ENCODE results near the gene CD4. TPM values are rescaled to one million over a fixed set of nuclear protein-coding genes. Genes with fewer than 3 reads are reported as not detected.

Gene CD4
- total RNA-seq, 4 donors from 2014 or later: 6.6 to 16.2 (median 10.1) TPM

DNA sequence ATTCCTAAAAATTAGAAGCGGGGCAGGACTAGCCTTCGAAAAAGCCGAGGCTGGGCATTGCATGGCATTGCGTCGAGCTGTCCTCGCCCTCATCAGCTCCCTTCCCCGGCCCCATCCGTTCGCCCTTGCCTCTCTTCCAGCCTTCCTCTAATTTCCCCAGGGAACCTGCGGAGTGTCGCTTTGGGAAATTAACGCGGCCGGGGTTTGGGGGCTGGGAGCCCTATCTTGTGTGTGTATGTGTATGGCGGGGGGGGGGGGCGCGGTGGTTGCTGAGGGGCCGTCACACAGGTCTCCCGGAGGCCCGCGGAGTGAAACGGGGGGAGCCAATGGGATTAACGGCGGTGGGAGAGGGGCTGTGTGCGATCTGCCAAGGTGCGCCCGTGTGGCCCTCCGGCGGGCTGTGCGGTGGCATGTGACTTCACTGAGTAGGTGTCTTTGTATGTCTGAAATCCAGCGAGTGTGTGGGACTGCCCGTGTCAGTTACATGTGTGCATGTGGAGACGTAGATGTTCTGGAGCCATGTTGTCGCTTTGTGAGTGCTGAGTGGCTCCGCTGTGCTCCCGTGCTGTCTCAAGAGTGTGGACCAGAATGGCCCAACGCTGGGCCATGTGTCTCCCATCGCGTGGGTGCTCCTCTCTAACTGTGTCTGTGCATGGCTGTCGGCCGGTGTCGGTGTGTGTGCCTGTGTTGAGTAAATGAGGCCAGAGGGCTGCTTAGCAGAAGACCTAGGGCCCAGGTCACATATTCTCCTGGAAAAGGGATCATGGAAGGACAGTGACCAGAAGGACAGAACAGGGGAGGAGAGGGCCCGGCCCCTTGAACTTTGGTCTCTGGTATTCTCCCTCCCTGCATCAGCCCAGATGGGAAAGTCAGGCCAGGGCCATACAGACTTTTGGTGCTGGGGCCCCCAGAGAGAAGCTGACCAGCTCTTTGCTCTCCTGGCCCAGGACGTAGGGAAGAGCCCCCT lies 21.7 kb upstream of the CD4 start:
- DNase-seq (ENCODE audit: extremely low spot score): no peak
- H3K4me3 ChIP-seq: peak overlapping the region; percentile 63 to 93 (median 78)
- 4% methylated on average over 35 of the region's 44 CpGs for WGBS
- intact Hi-C loops (cut with DNase I): no loop called here
- H3K4me1 ChIP-seq: peaks cover 57 to 86% (median 84%) of the 10 kb centered on the region in 4 donors
- H3K27me3 ChIP-seq: no peaks in the 10 kb centered on the region
- peaks cover 12 to 25% (median 21%) of the 10 kb centered on the region in 4 donors for H3K36me3 ChIP-seq
- TF ChIP-seq POLR2A (IDR thresholded peaks at IDR 0.05; ENCODE audit: low read depth) (no peak), EP300 (IDR thresholded peaks at IDR 0.05) (no peak), POLR2AphosphoS5 (IDR thresholded peaks at IDR 0.05) (peak in 1 of 2 donors; percentile 28)
- TF ChIP-seq, protein P1, sequence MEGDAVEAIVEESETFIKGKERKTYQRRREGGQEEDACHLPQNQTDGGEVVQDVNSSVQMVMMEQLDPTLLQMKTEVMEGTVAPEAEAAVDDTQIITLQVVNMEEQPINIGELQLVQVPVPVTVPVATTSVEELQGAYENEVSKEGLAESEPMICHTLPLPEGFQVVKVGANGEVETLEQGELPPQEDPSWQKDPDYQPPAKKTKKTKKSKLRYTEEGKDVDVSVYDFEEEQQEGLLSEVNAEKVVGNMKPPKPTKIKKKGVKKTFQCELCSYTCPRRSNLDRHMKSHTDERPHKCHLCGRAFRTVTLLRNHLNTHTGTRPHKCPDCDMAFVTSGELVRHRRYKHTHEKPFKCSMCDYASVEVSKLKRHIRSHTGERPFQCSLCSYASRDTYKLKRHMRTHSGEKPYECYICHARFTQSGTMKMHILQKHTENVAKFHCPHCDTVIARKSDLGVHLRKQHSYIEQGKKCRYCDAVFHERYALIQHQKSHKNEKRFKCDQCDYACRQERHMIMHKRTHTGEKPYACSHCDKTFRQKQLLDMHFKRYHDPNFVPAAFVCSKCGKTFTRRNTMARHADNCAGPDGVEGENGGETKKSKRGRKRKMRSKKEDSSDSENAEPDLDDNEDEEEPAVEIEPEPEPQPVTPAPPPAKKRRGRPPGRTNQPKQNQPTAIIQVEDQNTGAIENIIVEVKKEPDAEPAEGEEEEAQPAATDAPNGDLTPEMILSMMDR (IDR thresholded peaks at IDR 0.05): no peak
- no peaks in the 10 kb centered on the region for H3K9me3 ChIP-seq
- peak overlapping the region; percentile 95 to 100 (median 96) for H3K27ac ChIP-seq (replicated peaks in 1 of 4)

DNA sequence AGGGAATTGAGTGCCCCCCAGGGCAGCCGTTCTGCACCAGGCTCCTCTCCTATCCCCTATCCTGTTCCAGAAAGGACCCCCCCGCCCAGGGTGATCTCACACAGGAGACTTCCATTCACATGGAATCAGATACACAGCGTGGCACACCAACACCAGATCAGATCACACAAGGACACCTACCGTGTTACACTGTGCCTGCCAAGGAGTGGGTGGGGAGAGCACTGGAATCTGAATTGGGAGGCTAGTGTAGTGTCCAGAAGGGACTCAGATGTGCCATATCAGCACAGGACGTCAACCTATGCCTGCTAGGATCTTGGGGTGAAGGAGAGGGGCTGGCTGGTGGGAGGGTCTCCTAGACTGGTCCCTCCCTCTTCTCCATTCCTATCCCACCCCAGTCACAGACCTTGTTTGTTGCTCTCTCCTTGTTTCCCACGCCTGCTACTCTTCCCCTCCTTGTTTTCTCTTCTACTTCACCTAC lies 20.9 kb upstream of the CD4 start:
- Histone ChIP-seq H3K4me3 (peak overlapping the region; percentile 63 to 93 (median 78)), H3K27ac (replicated peaks in 1 of 4) (peak overlapping the region; percentile 95 to 100 (median 96)), H3K9me3 (no peaks in the 10 kb centered on the region), H3K27me3 (no peaks in the 10 kb centered on the region), H3K36me3 (peaks cover 12 to 25% (median 21%) of the 10 kb centered on the region in 4 donors), H3K4me1 (peaks cover 52 to 86% (median 84%) of the 10 kb centered on the region in 4 donors)
- 18% methylated on average over 6 of the region's 6 CpGs for WGBS
- intact Hi-C loops (cut with DNase I): no loop called here
- no peak for DNase-seq (ENCODE audit: extremely low spot score)
- TF ChIP-seq, protein P1 (IDR thresholded peaks at IDR 0.05): no peak
- TF ChIP-seq POLR2A (IDR thresholded peaks at IDR 0.05; ENCODE audit: low read depth) (no peak), POLR2AphosphoS5 (IDR thresholded peaks at IDR 0.05) (no peak), EP300 (IDR thresholded peaks at IDR 0.05) (no peak)

DNA sequence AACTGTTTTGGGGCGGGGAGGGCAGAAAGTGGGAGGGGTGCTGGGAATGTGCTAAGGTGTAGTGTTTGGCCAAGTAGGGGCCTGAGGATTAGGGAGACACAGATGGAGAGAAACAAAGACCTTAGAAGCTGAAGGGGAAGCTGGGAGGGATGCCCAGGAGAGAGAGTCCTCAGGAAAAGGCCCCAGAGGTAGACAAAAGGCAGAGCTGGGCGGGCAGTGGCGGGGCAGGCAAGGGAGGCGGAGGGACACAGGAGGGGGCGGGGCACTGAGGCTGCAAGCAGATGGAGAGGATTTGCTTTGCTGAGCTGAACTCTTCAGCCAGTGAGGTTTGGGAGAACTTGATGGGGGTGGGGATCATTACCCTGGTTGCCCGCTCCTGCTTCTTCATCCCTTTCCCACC lies 20.3 kb upstream of the CD4 start:
- TF ChIP-seq, protein P1 (IDR thresholded peaks at IDR 0.05): no peak
- TF ChIP-seq EP300 (IDR thresholded peaks at IDR 0.05): no peak
- TF ChIP-seq POLR2AphosphoS5 (IDR thresholded peaks at IDR 0.05): no peak
- TF ChIP-seq POLR2A (IDR thresholded peaks at IDR 0.05; ENCODE audit: low read depth): no peak
- 44% methylated on average over 6 of the region's 6 CpGs for WGBS
- DNase-seq (ENCODE audit: extremely low spot score): no peak
- intact Hi-C loops (cut with DNase I): no loop called here
- Histone ChIP-seq H3K4me1 (peaks cover 50 to 86% (median 84%) of the 10 kb centered on the region in 4 donors), H3K4me3 (peak overlapping the region; percentile 63 to 93 (median 78)), H3K36me3 (peaks cover 12 to 25% (median 21%) of the 10 kb centered on the region in 4 donors), H3K9me3 (no peaks in the 10 kb centered on the region), H3K27ac (replicated peaks in 1 of 4) (peak overlapping the region; percentile 95 to 100 (median 96)), H3K27me3 (no peaks in the 10 kb centered on the region)

DNA sequence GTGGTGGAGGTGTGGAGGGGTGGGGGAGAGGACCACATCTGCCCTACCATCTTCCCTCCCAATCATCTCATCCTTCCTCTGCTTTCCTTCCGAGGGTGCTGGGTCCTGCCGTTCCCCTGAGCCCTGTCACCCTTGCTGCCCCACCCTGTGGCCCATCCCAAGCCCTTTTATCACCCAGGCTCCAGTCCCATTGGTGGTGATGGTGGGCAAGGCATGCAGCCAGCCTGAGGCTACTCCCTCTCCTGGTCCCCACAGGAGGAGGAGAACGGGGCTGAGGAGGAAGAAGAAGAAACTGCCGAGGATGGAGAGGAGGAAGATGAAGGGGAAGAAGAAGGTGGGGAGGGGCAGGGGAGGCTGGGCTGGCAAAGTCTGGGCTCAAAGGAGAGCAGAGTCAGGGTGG lies 19.7 kb upstream of the CD4 start:
- peak overlapping the region in 2 of 4 donors; percentile 85 to 93 for H3K4me3 ChIP-seq
- DNase-seq (ENCODE audit: extremely low spot score): no peak
- intact Hi-C loops (cut with DNase I): no loop called here
- TF ChIP-seq EP300 (IDR thresholded peaks at IDR 0.05) (no peak), POLR2A (IDR thresholded peaks at IDR 0.05; ENCODE audit: low read depth) (no peak), POLR2AphosphoS5 (IDR thresholded peaks at IDR 0.05) (no peak)
- TF ChIP-seq, protein P1 (IDR thresholded peaks at IDR 0.05): no peak
- H3K36me3 ChIP-seq: peaks cover 12 to 25% (median 21%) of the 10 kb centered on the region in 4 donors
- H3K9me3 ChIP-seq: no peaks in the 10 kb centered on the region
- WGBS: 38% methylated on average over 4 of the region's 4 CpGs
- no peaks in the 10 kb centered on the region for H3K27me3 ChIP-seq
- peak overlapping the region; percentile 61 to 97 (median 96) for H3K27ac ChIP-seq (replicated peaks in 1 of 4)
- H3K4me1 ChIP-seq: peaks cover 45 to 83% (median 81%) of the 10 kb centered on the region in 4 donors

Measured in esophagus muscularis mucosa (tissue), 4 donors.